Keratinocyte (primary cell): ENCODE measurements around the gene CACNG4. TPM values are rescaled to one million over a fixed set of nuclear protein-coding genes. Genes with fewer than 3 reads are reported as not detected.

Source experiments
- DNase-seq: peaks from one replicate; pipeline ENCODE4 v3.0.0-alpha.2; 2011; ENCODE audit warnings: low read depth, missing footprints, low spot score
- FAIRE-seq: peaks from 2 replicates; lab custom pipeline; 2011; peaks lifted over from hg19 to GRCh38; lab: Jason Lieb, UNC
- H2AFZ ChIP-seq: 2 replicates; pipeline ENCODE4 v1.6.0; 2012; ENCODE audit warnings: low read length, control low read depth, inconsistent platforms; ENCODE audit not compliant: control insufficient read depth
- H3K27ac ChIP-seq: 2 replicates; pipeline ENCODE4 v1.5.1; 2011; ENCODE audit warnings: low read length; ENCODE audit not compliant: control insufficient read depth, insufficient read depth
- H3K27me3 ChIP-seq: 3 replicates; pipeline ENCODE4 v1.6.0; 2011; ENCODE audit warnings: low read length; ENCODE audit not compliant: control insufficient read depth, insufficient read depth; ENCODE audit errors: extremely low read depth
- H3K36me3 ChIP-seq, 2 experiments: 2 replicates in 1 of 2; 3 replicates in 1 of 2; pipeline ENCODE4 v1.5.1; 2011; ENCODE audit warnings: low read length in 2 of 2, mild to moderate bottlenecking in 1 of 2; ENCODE audit not compliant: control insufficient read depth in 2 of 2, insufficient read depth in 2 of 2; ENCODE audit errors: extremely low read depth in 1 of 2
- H3K4me1 ChIP-seq: 3 replicates; pipeline ENCODE4 v1.5.1; 2011; ENCODE audit warnings: low read length; ENCODE audit not compliant: control insufficient read depth, insufficient read depth; ENCODE audit errors: extremely low read depth
- H3K4me2 ChIP-seq: 3 replicates; pipeline ENCODE4 v1.6.0; 2011; ENCODE audit warnings: low read depth, low read length; ENCODE audit not compliant: control insufficient read depth, insufficient read depth; ENCODE audit errors: extremely low read depth
- H3K4me3 ChIP-seq, 3 experiments: fragments of 200-600 bp in 1 of 3; sonication (generic) in 1 of 3; 2 replicates in 2 of 3; 3 replicates in 1 of 3; pipeline ENCODE4 v1.5.1; 2011 to 2016; ENCODE audit warnings: low read length in 3 of 3, mild to moderate bottlenecking in 3 of 3, control low read depth in 2 of 3, inconsistent platforms in 1 of 3, low read depth in 1 of 3, mixed read lengths in 1 of 3, mixed run types in 1 of 3, moderate library complexity in 1 of 3; ENCODE audit not compliant: control insufficient read depth in 2 of 3, insufficient read depth in 2 of 3; ENCODE audit errors: extremely low read depth in 1 of 3
- H3K79me2 ChIP-seq: 2 replicates; pipeline ENCODE4 v1.6.0; 2012; ENCODE audit warnings: low read length; ENCODE audit not compliant: control insufficient read depth, insufficient read depth
- H3K9ac ChIP-seq: 3 replicates; pipeline ENCODE4 v1.6.0; 2011; ENCODE audit warnings: low read length; ENCODE audit not compliant: control insufficient read depth, insufficient read depth; ENCODE audit errors: extremely low read depth
- H3K9me1 ChIP-seq: 3 replicates; pipeline ENCODE4 v1.6.0; 2011; ENCODE audit warnings: low read length; ENCODE audit not compliant: control insufficient read depth, insufficient read depth; ENCODE audit errors: extremely low read depth
- H3K9me3 ChIP-seq: 2 replicates; pipeline ENCODE4 v1.5.1; 2012; ENCODE audit warnings: low read depth, low read length; ENCODE audit not compliant: control insufficient read depth
- H4K20me1 ChIP-seq: 3 replicates; pipeline ENCODE4 v1.6.0; 2011; ENCODE audit warnings: low read length; ENCODE audit not compliant: control insufficient read depth, insufficient read depth; ENCODE audit errors: extremely low read depth
- CTCF ChIP-seq, 3 experiments: IDR thresholded peaks in 1 of 3; conservative IDR thresholded peaks in 1 of 3; optimal IDR thresholded peaks in 1 of 3; 2 replicates in 2 of 3; 3 replicates in 1 of 3; pipeline versions ENCODE3 to v1.5.1; 2011; ENCODE audit warnings: low read length in 3 of 3, mild to moderate bottlenecking in 3 of 3, moderate library complexity in 2 of 3, control low read depth in 1 of 3, inconsistent platforms in 1 of 3; ENCODE audit not compliant: insufficient read depth in 2 of 3; ENCODE audit errors: extremely low read depth in 1 of 3
- EZH2 ChIP-seq: IDR thresholded peaks from one replicate; pipeline ENCODE4 v1.6.1; 2012; ENCODE audit warnings: inconsistent platforms, mild to moderate bottlenecking, low read length, moderate library complexity
- dilution Hi-C: fragments of 300-500 bp; cut with MboI; formaldehyde crosslinking; loops from one replicate; pipeline ENCODE4 v1.7.0; 2020; ENCODE audit warnings: low sequenced_read_pairs; ENCODE audit not compliant: extremely low pct_ligation_motif_present
- polyA plus RNA-seq, 5 experiments: library from polyadenylated mRNA; depleted of rRNA in 3 of 5; stranded (reverse) in 3 of 5; stranded (forward) in 1 of 5; unstranded in 1 of 5; fragments of >200 nt; gene quantifications; 1 replicate in 1 of 5; 2 replicates in 3 of 5; 3 replicates in 1 of 5; pipeline versions ENCODE4 v1.2.1 to v1.2.3, GENCODE V29; 2011 to 2012; ENCODE audit warnings: missing spikeins in 2 of 5, low read depth in 1 of 5, low replicate concordance in 1 of 5

CACNG4 gene
- polyA plus RNA-seq, 1 donor (not counting 4 experiments of a cell fraction or from before 2014, with no cell fraction given), result not detected

- no peak overlapping the region for H3K4me2 ChIP-seq
- FAIRE-seq, result no peak
- DNase-seq, result no peak
Measured at GRCh38 chr17:67019809-67020208, 55.3 kb downstream of the CACNG4 start.

GRCh38 chr17:67020293-67020766, 55.8 kb downstream of the CACNG4 start:
- dilution Hi-C loops, result no loop called here
- peaks cover 7% of the 10 kb centered on the region for H3K27me3 ChIP-seq
- no peak for FAIRE-seq

More at GRCh38 chr17:67019809-67020208, 55.3 kb downstream of the CACNG4 start:
- Histone ChIP-seq H4K20me1 (no peaks in the 10 kb centered on the region), H3K9me1 (no peaks in the 10 kb centered on the region), H3K27me3 (peaks cover 7% of the 10 kb centered on the region), H3K4me1 (no peaks in the 10 kb centered on the region), H2AFZ (no peak overlapping the region), H3K27ac (no peak overlapping the region), H3K36me3 (no peaks in the 10 kb centered on the region), H3K4me3 (no peak overlapping the region), H3K9ac (no peak overlapping the region), H3K9me3 (no peaks in the 10 kb centered on the region), H3K79me2 (no peaks in the 10 kb centered on the region)
- TF ChIP-seq EZH2, result no peak
- no peak for TF ChIP-seq CTCF (optimal IDR thresholded peaks at IDR 0.05 in 1 of 3, IDR thresholded peaks at IDR 0.05 in 1 of 3, conservative IDR thresholded peaks at IDR 0.05 in 1 of 3; ENCODE audit: extremely low read depth in 1 of 3, insufficient read depth in 2 of 3, low read length in 3 of 3)
- dilution Hi-C loops, result no loop called here

More at GRCh38 chr17:67020293-67020766, 55.8 kb downstream of the CACNG4 start:
- no peaks in the 10 kb centered on the region for H3K36me3 ChIP-seq
- H3K4me1 ChIP-seq, result no peaks in the 10 kb centered on the region
- TF ChIP-seq EZH2 (no peak), CTCF (optimal IDR thresholded peaks at IDR 0.05 in 1 of 3, IDR thresholded peaks at IDR 0.05 in 1 of 3, conservative IDR thresholded peaks at IDR 0.05 in 1 of 3; ENCODE audit: extremely low read depth in 1 of 3, insufficient read depth in 2 of 3, low read length in 3 of 3) (no peak)
- H4K20me1 ChIP-seq, result no peaks in the 10 kb centered on the region
- no peaks in the 10 kb centered on the region for H3K79me2 ChIP-seq
- H3K4me2 ChIP-seq, result no peak overlapping the region
- no peaks in the 10 kb centered on the region for H3K9me3 ChIP-seq
- no peak overlapping the region for H2AFZ ChIP-seq
- H3K9ac ChIP-seq, result no peak overlapping the region
- H3K9me1 ChIP-seq, result no peaks in the 10 kb centered on the region
- no peak for DNase-seq
- no peak overlapping the region for H3K4me3 ChIP-seq
- H3K27ac ChIP-seq, result no peak overlapping the region
